B cell (primary cell): ENCODE measurements around the gene CELA1. TPM values are rescaled to one million over a fixed set of nuclear protein-coding genes. Genes with fewer than 3 reads are reported as not detected.

Experiments used
- ATAC-seq: fragments of 200-7000 bp; cut with Tn5 transposase; one replicate; pipeline ENCODE4 v1.10.0; 2021; ENCODE audit warnings: low read depth, mild to moderate bottlenecking, moderate number of reproducible peaks, moderate library complexity
- CTCF ChIA-PET: fragments of 350-600 bp; sonication (Branson Sonifier 250); formaldehyde crosslinking; loops from one replicate; lab custom pipeline; 2021; ENCODE audit warnings: antibody characterized with exemption, inconsistent platforms; lab: Charles Lee
- POLR2A ChIA-PET: fragments of 350-600 bp; sonication (Branson Sonifier 250); formaldehyde crosslinking; loops from one replicate; lab custom pipeline; 2021; ENCODE audit warnings: antibody characterized with exemption; lab: Charles Lee
- DNase-seq: peaks from one replicate; pipeline ENCODE4 v3.0.0; 2013
- H2AFZ ChIP-seq: 2 replicates; pipeline ENCODE4 v1.6.1; 2012; ENCODE audit warnings: mild to moderate bottlenecking, low read depth, low read length; ENCODE audit not compliant: insufficient read depth, poor library complexity, severe bottlenecking
- H3K27ac ChIP-seq, 2 donors: 1 replicate in 1 of 2; 2 replicates in 1 of 2; pipeline ENCODE4 v1.5.1; 2012 to 2013; ENCODE audit warnings: low read length in 2 of 2, mild to moderate bottlenecking in 2 of 2, moderate library complexity in 1 of 2
- H3K27me3 ChIP-seq, 4 experiments: fragments of 200-600 bp in 1 of 4; sonication (generic) in 1 of 4; replicated peaks in 1 of 4; 1 replicate in 2 of 4; 2 replicates in 2 of 4; pipeline versions ENCODE4 v1.6.1 to v1.7.0; 2013 to 2016; ENCODE audit warnings: low read length in 3 of 4, mild to moderate bottlenecking in 2 of 4, mixed read lengths in 1 of 4, moderate library complexity in 1 of 4; ENCODE audit not compliant: insufficient read depth in 4 of 4, control insufficient read depth in 3 of 4; ENCODE audit errors: control extremely low read depth in 1 of 4
- H3K36me3 ChIP-seq, 2 experiments: replicated peaks in 1 of 2; 1 replicate in 1 of 2; 2 replicates in 1 of 2; pipeline versions ENCODE4 v1.6.1 to v1.7.1; 2013; ENCODE audit warnings: low read length in 1 of 2; ENCODE audit not compliant: insufficient read depth in 2 of 2, control insufficient read depth in 1 of 2; ENCODE audit errors: control extremely low read depth in 1 of 2, extremely low read depth in 1 of 2
- H3K4me1 ChIP-seq, 2 donors: fragments of 200-600 bp in 1 of 2; sonication (generic) in 1 of 2; 1 replicate in 1 of 2; 2 replicates in 1 of 2; pipeline versions ENCODE4 v1.5.1 to v1.6.1; 2013 to 2017; ENCODE audit warnings: low read length in 2 of 2; ENCODE audit not compliant: control insufficient read depth in 2 of 2, insufficient read depth in 2 of 2
- H3K4me2 ChIP-seq: replicated peaks from 2 replicates; pipeline ENCODE3; 2012; ENCODE audit warnings: mild to moderate bottlenecking, low read depth, low read length; ENCODE audit not compliant: poor library complexity, severe bottlenecking
- H3K4me3 ChIP-seq, 5 experiments: fragments of 200-600 bp in 1 of 5; sonication (generic) in 1 of 5; 1 replicate in 3 of 5; 2 replicates in 2 of 5; pipeline versions ENCODE4 v1.5.1 to v1.7.0; 2011 to 2016; ENCODE audit warnings: low read length in 4 of 5, mild to moderate bottlenecking in 4 of 5, low read depth in 2 of 5, control low read depth in 1 of 5, moderate library complexity in 1 of 5; ENCODE audit not compliant: insufficient read depth in 1 of 5; ENCODE audit errors: control extremely low read depth in 1 of 5, extremely low read depth in 1 of 5
- H3K79me2 ChIP-seq: fragments of 200-600 bp; sonication (generic); one replicate; pipeline ENCODE4 v1.6.0; 2016; ENCODE audit warnings: low read length; ENCODE audit not compliant: control insufficient read depth, insufficient read depth
- H3K9ac ChIP-seq: fragments of 200-600 bp; sonication (generic); 2 replicates; pipeline ENCODE4 v1.6.1; 2017; ENCODE audit warnings: mild to moderate bottlenecking, low read length, moderate library complexity
- H3K9me3 ChIP-seq, 3 donors: one replicate each; pipeline versions ENCODE4 v1.6.1 to v1.7.1; 2013; ENCODE audit warnings: low read length in 2 of 3; ENCODE audit not compliant: control insufficient read depth in 2 of 3, insufficient read depth in 1 of 3; ENCODE audit errors: control extremely low read depth in 1 of 3
- H4K20me1 ChIP-seq: 2 replicates; pipeline ENCODE4 v1.6.0; 2012; ENCODE audit warnings: mild to moderate bottlenecking, low read length; ENCODE audit not compliant: insufficient read depth, control insufficient read depth, poor library complexity, severe bottlenecking
- H3K27ac Mint-ChIP-seq: one replicate; pipeline ENCODE4 v1.8.0; 2021; ENCODE audit warnings: mixed read lengths
- H3K27me3 Mint-ChIP-seq: one replicate; pipeline ENCODE4 v1.8.0; 2021; ENCODE audit warnings: mixed read lengths
- H3K4me1 Mint-ChIP-seq: one replicate; pipeline ENCODE4 v1.8.0; 2021; ENCODE audit warnings: mixed read lengths
- H3K4me3 Mint-ChIP-seq: one replicate; pipeline ENCODE4 v1.8.0; 2021; ENCODE audit warnings: mixed read lengths
- H3K9me3 Mint-ChIP-seq: one replicate; pipeline ENCODE4 v1.8.0; 2022; ENCODE audit warnings: mixed read lengths; ENCODE audit not compliant: insufficient read depth
- CTCF ChIP-seq: fragments of 200-600 bp; IDR thresholded peaks from one replicate; pipeline ENCODE4 v1.8.0; 2022; ENCODE audit warnings: antibody characterized with exemption, mild to moderate bottlenecking
- EZH2 ChIP-seq: IDR thresholded peaks from 2 replicates; pipeline ENCODE4 v1.6.1; 2012; ENCODE audit warnings: borderline replicate concordance, low read depth, mild to moderate bottlenecking, moderate library complexity, low read length; ENCODE audit not compliant: insufficient read depth, poor library complexity, severe bottlenecking
- WGBS: methylation state at CpG from one replicate; pipeline ENCODE4 v1.1.5; 2013; ENCODE audit warnings: missing lambda C conversion rate; ENCODE audit not compliant: insufficient coverage; 5-methylcytosine and 5-hydroxymethylcytosine counted together
- intact Hi-C: fragments of 100-400 bp; cut with micrococcal nuclease; formaldehyde crosslinking; loops from one replicate; pipeline ENCODE4 v1.10.0; 2022
- polyA plus RNA-seq: library from polyadenylated mRNA; depleted of rRNA; stranded (reverse); fragments of >200 nt; gene quantifications from 2 replicates; pipeline ENCODE4 v1.2.3, GENCODE V29; 2012
- total RNA-seq, 2 donors: library from RNA; stranded (reverse); fragments of 120-200 nt in 1 of 2; gene quantifications; 1 replicate in 1 of 2; 2 replicates in 1 of 2; pipeline versions ENCODE4 v1.2.3 to v1.2.4, GENCODE V29; 2013 to 2022

Gene CELA1
- total and polyA plus RNA-seq, 2 donors (not counting 1 experiment from before 2014, with no cell fraction given) = not detected

- peaks cover 50% of the 10 kb centered on the region for H3K79me2 ChIP-seq
- Mint-ChIP-seq H3K27me3 (no peaks in the 10 kb centered on the region), H3K9me3 (no peaks in the 10 kb centered on the region), H3K4me1 (peaks cover 94% of the 10 kb centered on the region), H3K4me3 (peak overlapping the region; percentile 95), H3K27ac (peak overlapping the region; percentile 99)
- H3K9me3 ChIP-seq = peaks cover 0 to 9% (median 0%) of the 10 kb centered on the region in 3 donors
- H2AFZ ChIP-seq = peak overlapping the region; percentile 36
- ATAC-seq = peak; percentile 36
- 0% methylated on average over 13 of the region's 15 CpGs for WGBS
- peak overlapping the region; percentile 88 to 93 for H3K27ac ChIP-seq
- peaks cover 87 to 92% of the 10 kb centered on the region in 2 donors for H3K4me1 ChIP-seq
- POLR2A ChIA-PET = interaction anchor here (0.5 to 1.1 kb wide), 5 partner anchors 17 to 560 kb away, joined by 3 to 4 read pairs (median 3); partner anchors contain the start of genes ATF1 and DAZAP2
- TF ChIP-seq EZH2 = no peak
- TF ChIP-seq CTCF = no peak
- peak overlapping the region; percentile 96 for H3K4me2 ChIP-seq
- H3K36me3 ChIP-seq = peaks cover 0 to 13% of the 10 kb centered on the region in 2 experiments
- peak; percentile 74 for DNase-seq
- no peaks in the 10 kb centered on the region for H4K20me1 ChIP-seq
- intact Hi-C loops = loop anchor here (2.0 to 10.0 kb wide), 5 partner anchors 53 to 559 kb away; partner anchors contain the start of genes ATF1, DAZAP2, LETMD1 and SMAGP
- H3K4me3 ChIP-seq = peak overlapping the region; percentile 62 to 92 (median 81)
- H3K27me3 ChIP-seq = no peaks in the 10 kb centered on the region
- CTCF ChIA-PET = interaction anchor here (1.3 to 11.9 kb wide), 5 partner anchors 16 to 105 kb away, joined by 3 to 148 read pairs (median 4); partner anchors contain the start of gene POU6F1
- H3K9ac ChIP-seq = peak overlapping the region; percentile 91
These were observed 23.0 kb downstream of the CELA1 start for GRCh38 chr12:51323317-51323960.
